ENCODE data around the gene ZBTB2. TPM values are rescaled to one million over a fixed set of nuclear protein-coding genes. Genes with fewer than 3 reads are reported as not detected.

ZBTB2 gene
- total and polyA plus RNA-seq, 2 of the 4 experiments (the other 2 are of a cell fraction) = 11.8 to 17.7 TPM

GRCh38 chr6:151377095-151377494, 14.3 kb downstream of the ZBTB2 start:
- TF ChIP-seq MAZ (IDR thresholded peaks at IDR 0.05; ENCODE audit: borderline replicate concordance, low read depth, low read length) = no peak
- no peak for TF ChIP-seq MXI1 (IDR thresholded peaks at IDR 0.05; ENCODE audit: borderline replicate concordance, low read depth, low read length)
- TF ChIP-seq RCOR1 (IDR thresholded peaks at IDR 0.05; ENCODE audit: insufficient replicate concordance, low read length) = no peak
- TF ChIP-seq CEBPB (IDR thresholded peaks at IDR 0.05; ENCODE audit: low read depth, low read length) = no peak
- no peak for TF ChIP-seq FOS (IDR thresholded peaks at IDR 0.05; ENCODE audit: low read depth, low read length)
- TF ChIP-seq CHD1 (IDR thresholded peaks at IDR 0.05; ENCODE audit: low read depth, low read length) = no peak
- no peak for TF ChIP-seq POLR2A (IDR thresholded peaks at IDR 0.05; ENCODE audit: low read depth, low read length)
- TF ChIP-seq RFX5 (IDR thresholded peaks at IDR 0.05; ENCODE audit: low read depth, low read length) = no peak
- TF ChIP-seq NFE2L2 (IDR thresholded peaks at IDR 0.05; ENCODE audit: low read depth, low read length) = no peak
- TF ChIP-seq ELK1 (IDR thresholded peaks at IDR 0.05; ENCODE audit: borderline replicate concordance, low read depth, low read length) = no peak
- no peak for TF ChIP-seq BHLHE40 (IDR thresholded peaks at IDR 0.05; ENCODE audit: low read depth, low read length)
- no peak for TF ChIP-seq CTCF (conservative IDR thresholded peaks at IDR 0.05; ENCODE audit: low read depth, low read length)
- TF ChIP-seq RAD21 (IDR thresholded peaks at IDR 0.05; ENCODE audit: low read length) = no peak
- no peak for TF ChIP-seq SMC3 (IDR thresholded peaks at IDR 0.05; ENCODE audit: low read depth, low read length)
- no peak for TF ChIP-seq USF2 (IDR thresholded peaks at IDR 0.05; ENCODE audit: low read depth, low read length)
- TF ChIP-seq MAFK (IDR thresholded peaks at IDR 0.05; ENCODE audit: low read depth, low read length) = no peak
- H4K5ac ChIP-seq (ENCODE audit: low read depth, low read length) = no peak overlapping the region
- no peak overlapping the region for H3K4me2 ChIP-seq (ENCODE audit: low read depth, low read length)
- ATAC-seq (ENCODE audit: low read depth) (no peak), DNase-seq (no peak)
- H3K14ac ChIP-seq (replicated peaks; ENCODE audit: low read depth, low read length) = no peak overlapping the region
- no peaks in the 10 kb centered on the region; the same call in 1 of the 2 replicates for H3K4me1 ChIP-seq (ENCODE audit: control insufficient read depth, insufficient read depth, low read length)
- intact Hi-C loops (cut with micrococcal nuclease) = no loop called here
- H4K91ac ChIP-seq (ENCODE audit: insufficient read depth, low read depth, low read length) = no peak overlapping the region
- H3K4ac ChIP-seq (ENCODE audit: low read depth, low read length) = no peak overlapping the region
- POLR2A ChIA-PET (ENCODE audit: unreplicated experiment) = no interaction called here
- H3K9ac ChIP-seq (ENCODE audit: low read depth, low read length) = no peak overlapping the region
- no peak overlapping the region for H3K56ac ChIP-seq (ENCODE audit: extremely low read depth, insufficient read depth, low read length)
- WGBS, 2 experiments (ENCODE audit: extremely low coverage in 2 of 2, insufficient read length in 1 of 2) = no CpG with 5 or more reads among the region's 3 CpGs
- no peak overlapping the region for H3K4me3 ChIP-seq (ENCODE audit: insufficient read depth, low read depth, low read length)
- no peaks in the 10 kb centered on the region for H3K9me3 ChIP-seq (ENCODE audit: control insufficient read depth, insufficient read depth, low read length)
- H2BK20ac ChIP-seq (ENCODE audit: low read depth, low read length) = no peak overlapping the region
- H2AK5ac ChIP-seq (ENCODE audit: low read depth, low read length) = no peak overlapping the region
- dilution Hi-C loops (cut with HindIII; ENCODE audit: low sequenced_read_pairs, unreplicated experiment) = no loop called here
- H2AK9ac ChIP-seq (replicated peaks; ENCODE audit: low read depth, low read length, poor library complexity) = no peak overlapping the region
- no peak overlapping the region for H2BK15ac ChIP-seq (ENCODE audit: low read depth, low read length)
- no peak overlapping the region for H2AFZ ChIP-seq (replicated peaks; ENCODE audit: low read length, poor library complexity)
- in situ Hi-C loops (cut with MboI; ENCODE audit: low sequenced_read_pairs) = no loop called here
- peaks cover 12% of the 10 kb centered on the region for H4K20me1 ChIP-seq (ENCODE audit: insufficient read depth, low read length)
- H3K27ac ChIP-seq (ENCODE audit: insufficient read depth, low read length) = no peak overlapping the region
- H3K18ac ChIP-seq (ENCODE audit: low read depth, low read length) = no peak overlapping the region
- CTCF ChIA-PET = no interaction called here
- H2BK5ac ChIP-seq (ENCODE audit: low read depth, low read length, poor library complexity, severe bottlenecking) = no peak overlapping the region
- peaks cover 6% of the 10 kb centered on the region for H3K36me3 ChIP-seq (ENCODE audit: control insufficient read depth, insufficient read depth, low read length)
- no TSS peak for BruUV-seq (replicated peaks)
- peaks cover 56 to 66% of the 10 kb centered on the region in 2 experiments for H3K79me1 ChIP-seq (ENCODE audit: low read depth in 1 of 2, low read length in 2 of 2)
- H3K9me1 ChIP-seq (ENCODE audit: insufficient read depth, low read length) = peaks cover 12% of the 10 kb centered on the region
- no peak overlapping the region for H3K23ac ChIP-seq (ENCODE audit: low read depth, low read length)
- H4K8ac ChIP-seq (ENCODE audit: low read depth in 2 of 2, low read length in 2 of 2) = no peak overlapping the region
- H2BK120ac ChIP-seq (ENCODE audit: low read depth, low read length) = no peak overlapping the region
- no peaks in the 10 kb centered on the region for H3K27me3 ChIP-seq (ENCODE audit: control insufficient read depth, insufficient read depth, low read length)

Data from IMR-90 (cell line).